Activated naive CD8-positive, alpha-beta T cell treated with anti-CD3 and anti-CD28 coated beads, Interleukin-2, amount 50 U/mL, for 16 hours (primary cell): ENCODE data around the gene ARL6IP5.
A peak's percentile ranks its signal among the peaks of the same experiment; 100 is the strongest.

Source experiments
- DNase-seq: peaks from one replicate; pipeline ENCODE4 v3.0.0-alpha.2; 2020; ENCODE audit warnings: low read depth, low spot score

Gene ARL6IP5

GRCh38 chr3:69085833-69086722 lies 1.3 kb downstream of the ARL6IP5 start:
- peak; percentile 54 for DNase-seq

- DNase-seq = no peak
These were observed 2.5 kb downstream of the ARL6IP5 start for GRCh38 chr3:69087030-69087791.

GRCh38 chr3:69088063-69088462 lies 3.3 kb downstream of the ARL6IP5 start:
- DNase-seq = no peak

GRCh38 chr3:69090021-69090420 lies 5.3 kb downstream of the ARL6IP5 start:
- no peak for DNase-seq

- DNase-seq = no peak
These were observed 6.8 kb downstream of the ARL6IP5 start for GRCh38 chr3:69091389-69092029.

GRCh38 chr3:69092030-69092516 lies 7.3 kb downstream of the ARL6IP5 start:
- DNase-seq = no peak

GRCh38 chr3:69094467-69095205 lies 9.9 kb downstream of the ARL6IP5 start:
- no peak for DNase-seq

- DNase-seq = no peak
These were observed 10.9 kb downstream of the ARL6IP5 start for GRCh38 chr3:69095636-69096035.

GRCh38 chr3:69096299-69096698 lies 11.6 kb downstream of the ARL6IP5 start:
- no peak for DNase-seq

- no peak for DNase-seq
These were observed 12.8 kb downstream of the ARL6IP5 start for GRCh38 chr3:69097407-69098086.

GRCh38 chr3:69099576-69099975 lies 14.8 kb downstream of the ARL6IP5 start:
- no peak for DNase-seq

- DNase-seq = no peak
These were observed 17.6 kb downstream of the ARL6IP5 start for GRCh38 chr3:69102384-69102783.

- DNase-seq = no peak
These were observed 18.4 kb downstream of the ARL6IP5 start for GRCh38 chr3:69103123-69103522.

GRCh38 chr3:69104586-69104985 lies 19.8 kb downstream of the ARL6IP5 start:
- DNase-seq = no peak

GRCh38 chr3:69105320-69105719 lies 20.6 kb downstream of the ARL6IP5 start:
- no peak for DNase-seq

GRCh38 chr3:69107841-69108240 lies 23.1 kb downstream of the ARL6IP5 start:
- DNase-seq = no peak

- DNase-seq = no peak
These were observed 24.1 kb downstream of the ARL6IP5 start for GRCh38 chr3:69108811-69109210.

GRCh38 chr3:69110941-69111546 lies 26.3 kb downstream of the ARL6IP5 start:
- no peak for DNase-seq

GRCh38 chr3:69113536-69113935 lies 28.8 kb downstream of the ARL6IP5 start:
- no peak for DNase-seq

GRCh38 chr3:69115731-69116130 lies 31.0 kb downstream of the ARL6IP5 start:
- DNase-seq = no peak
